ENCODE data around the gene CAMKK2. TPM values are rescaled to one million over a fixed set of nuclear protein-coding genes. Genes with fewer than 3 reads are reported as not detected.
"Not testable (repeated sequence)": the region's sequence is repeated elsewhere in the genome, so short reads cannot be mapped to it uniquely, and the experiment has no call there.

Gene CAMKK2
- total and polyA plus RNA-seq, 10 donors = 13.6 to 90.1 (median 63.3) TPM

DNA sequence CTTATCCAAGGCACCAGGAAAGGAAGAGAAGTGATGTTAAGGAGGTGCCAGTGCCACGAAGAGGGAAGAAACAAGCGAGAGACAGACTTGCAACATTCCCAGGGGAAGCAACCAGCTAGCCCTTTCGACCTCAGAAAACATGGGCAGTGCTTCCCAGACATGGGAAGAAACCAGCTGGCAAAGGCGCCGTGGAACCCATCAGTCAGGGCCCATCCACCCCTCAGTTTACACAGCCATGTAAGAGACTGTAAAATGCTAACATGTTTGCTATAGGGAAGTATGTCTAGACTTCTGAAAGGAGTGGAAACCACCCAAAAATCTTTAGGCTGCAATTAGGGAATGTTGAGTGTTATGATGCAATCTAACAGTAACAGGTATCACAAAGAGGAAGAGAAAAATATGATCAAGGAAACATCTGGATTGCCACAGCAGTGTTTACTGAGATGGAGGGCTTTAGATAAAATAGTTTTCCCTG lies 29.4 kb upstream of the CAMKK2 start:
- Histone ChIP-seq H3K36me3 (peaks cover 0 to 100% (median 83%) of the 10 kb centered on the region in 6 donors), H3K4me1 (peaks cover 0 to 18% (median 5%) of the 10 kb centered on the region in 6 donors), H3K4me3 (no peak overlapping the region), H3K27ac (no peak overlapping the region), H3K9me3 (no peaks in the 10 kb centered on the region), H3K27me3 (replicated peaks in 1 of 7) (no peaks in the 10 kb centered on the region)
- 42 to 68% (median 52%) methylated on average over 5 of the region's 5 CpGs for WGBS, 5 donors
- TF ChIP-seq, protein P1, sequence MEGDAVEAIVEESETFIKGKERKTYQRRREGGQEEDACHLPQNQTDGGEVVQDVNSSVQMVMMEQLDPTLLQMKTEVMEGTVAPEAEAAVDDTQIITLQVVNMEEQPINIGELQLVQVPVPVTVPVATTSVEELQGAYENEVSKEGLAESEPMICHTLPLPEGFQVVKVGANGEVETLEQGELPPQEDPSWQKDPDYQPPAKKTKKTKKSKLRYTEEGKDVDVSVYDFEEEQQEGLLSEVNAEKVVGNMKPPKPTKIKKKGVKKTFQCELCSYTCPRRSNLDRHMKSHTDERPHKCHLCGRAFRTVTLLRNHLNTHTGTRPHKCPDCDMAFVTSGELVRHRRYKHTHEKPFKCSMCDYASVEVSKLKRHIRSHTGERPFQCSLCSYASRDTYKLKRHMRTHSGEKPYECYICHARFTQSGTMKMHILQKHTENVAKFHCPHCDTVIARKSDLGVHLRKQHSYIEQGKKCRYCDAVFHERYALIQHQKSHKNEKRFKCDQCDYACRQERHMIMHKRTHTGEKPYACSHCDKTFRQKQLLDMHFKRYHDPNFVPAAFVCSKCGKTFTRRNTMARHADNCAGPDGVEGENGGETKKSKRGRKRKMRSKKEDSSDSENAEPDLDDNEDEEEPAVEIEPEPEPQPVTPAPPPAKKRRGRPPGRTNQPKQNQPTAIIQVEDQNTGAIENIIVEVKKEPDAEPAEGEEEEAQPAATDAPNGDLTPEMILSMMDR (IDR thresholded peaks at IDR 0.05 in 8 of 11, conservative IDR thresholded peaks at IDR 0.05 in 3 of 11) = no peak
- no peak for TF ChIP-seq POLR2AphosphoS5 (IDR thresholded peaks at IDR 0.05)
- TF ChIP-seq POLR2A (IDR thresholded peaks at IDR 0.05) = no peak
- DNase-seq = no peak
- intact Hi-C loops (cut with DNase I; ENCODE audit: low total_unique reads) = no loop called here

DNA sequence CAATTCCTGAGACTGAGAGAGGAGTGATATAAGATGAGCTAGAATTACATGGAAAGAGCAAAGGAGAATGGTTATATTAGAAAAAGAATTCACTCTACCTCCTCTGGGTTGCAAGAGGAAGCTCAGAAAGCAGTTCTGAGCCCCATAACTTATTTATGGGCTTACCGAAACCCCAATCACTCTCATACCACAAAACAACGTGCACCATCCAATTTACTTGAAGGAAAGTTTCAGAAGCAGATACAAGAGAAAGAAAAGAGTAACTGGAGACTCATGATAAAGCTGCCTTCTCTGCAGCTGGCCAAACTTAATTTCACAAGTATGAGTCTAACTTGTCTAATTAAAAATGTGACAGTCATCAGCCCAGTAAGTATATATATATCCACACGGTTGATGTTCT lies 27.4 kb upstream of the CAMKK2 start:
- TF ChIP-seq, protein P1 (IDR thresholded peaks at IDR 0.05 in 8 of 11, conservative IDR thresholded peaks at IDR 0.05 in 3 of 11) = no peak
- TF ChIP-seq POLR2AphosphoS5 (IDR thresholded peaks at IDR 0.05) (no peak), POLR2A (IDR thresholded peaks at IDR 0.05) (no peak)
- DNase-seq = no peak
- Histone ChIP-seq H3K4me3 (no peak overlapping the region), H3K36me3 (peaks cover 0 to 100% (median 81%) of the 10 kb centered on the region in 6 donors), H3K27ac (no peak overlapping the region), H3K27me3 (replicated peaks in 1 of 7) (no peaks in the 10 kb centered on the region), H3K9me3 (no peaks in the 10 kb centered on the region), H3K4me1 (peaks cover 0 to 18% (median 5%) of the 10 kb centered on the region in 6 donors)
- WGBS, 5 donors = 89 to 93% (median 90%) methylated on average over 3 of the region's 3 CpGs
- intact Hi-C loops (cut with DNase I; ENCODE audit: low total_unique reads) = no loop called here

DNA sequence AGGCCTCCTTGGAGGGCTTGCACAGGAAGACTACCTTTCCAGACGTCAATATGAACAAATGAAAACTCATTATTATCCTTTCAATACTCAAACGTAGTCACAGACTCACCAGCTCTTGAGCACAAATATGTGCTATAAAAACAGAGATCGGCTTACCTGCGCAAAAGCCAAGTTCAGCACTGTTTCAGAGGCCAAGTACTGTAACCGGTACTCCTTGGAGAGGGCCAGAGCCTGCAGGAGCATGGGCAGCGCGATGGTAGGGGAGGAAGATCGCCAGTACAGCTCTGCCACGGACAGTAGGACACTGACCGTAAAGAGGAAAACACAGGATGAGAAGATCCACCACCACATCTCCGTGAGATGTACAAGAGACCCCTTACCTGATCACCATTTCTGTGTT lies 21.6 kb upstream of the CAMKK2 start:
- H3K4me3 ChIP-seq = no peak overlapping the region
- H3K27me3 ChIP-seq (replicated peaks in 1 of 7) = no peaks in the 10 kb centered on the region
- peaks cover 0 to 20% (median 6%) of the 10 kb centered on the region in 6 donors for H3K4me1 ChIP-seq
- 92 to 98% (median 94%) methylated on average over 11 of the region's 11 CpGs for WGBS, 5 donors
- no peaks in the 10 kb centered on the region for H3K9me3 ChIP-seq
- peaks cover 0 to 90% (median 55%) of the 10 kb centered on the region in 6 donors for H3K36me3 ChIP-seq
- no peak for DNase-seq
- no peak for TF ChIP-seq POLR2AphosphoS5 (IDR thresholded peaks at IDR 0.05)
- TF ChIP-seq, protein P1 (IDR thresholded peaks at IDR 0.05 in 8 of 11, conservative IDR thresholded peaks at IDR 0.05 in 3 of 11) = no peak
- no peak for TF ChIP-seq POLR2A (IDR thresholded peaks at IDR 0.05)
- intact Hi-C loops (cut with DNase I; ENCODE audit: low total_unique reads) = no loop called here
- H3K27ac ChIP-seq = no peak overlapping the region

DNA sequence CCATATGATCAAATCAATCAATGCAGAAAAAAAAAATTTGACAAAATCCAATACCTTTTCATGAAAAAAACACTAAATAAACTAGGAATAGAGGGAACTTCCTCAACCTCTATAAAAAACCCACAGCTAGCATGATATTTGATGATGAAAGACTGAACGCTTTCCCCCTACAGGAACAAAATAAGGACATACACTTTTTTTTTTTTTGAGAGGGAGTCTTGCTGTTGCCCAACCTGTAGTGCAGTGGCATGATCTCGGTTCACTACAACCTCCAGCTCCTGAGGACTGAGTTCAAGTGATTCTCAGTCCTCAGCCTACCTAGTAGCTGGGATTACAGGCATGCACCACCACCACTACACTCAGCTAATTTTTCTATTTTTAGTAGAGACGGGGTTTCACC lies 17.9 kb upstream of the CAMKK2 start:
- Histone ChIP-seq H3K4me3 (no peak overlapping the region), H3K9me3 (no peaks in the 10 kb centered on the region), H3K27me3 (replicated peaks in 1 of 7) (no peaks in the 10 kb centered on the region), H3K4me1 (peaks cover 0 to 20% (median 6%) of the 10 kb centered on the region in 6 donors), H3K36me3 (peaks cover 3 to 89% (median 44%) of the 10 kb centered on the region in 6 donors), H3K27ac (peak overlapping the region in 3 of 8 donors; percentile 12 to 68 (median 26))
- no peak for TF ChIP-seq POLR2A (IDR thresholded peaks at IDR 0.05)
- TF ChIP-seq, protein P1 (IDR thresholded peaks at IDR 0.05 in 8 of 11, conservative IDR thresholded peaks at IDR 0.05 in 3 of 11) = no peak
- no peak for TF ChIP-seq POLR2AphosphoS5 (IDR thresholded peaks at IDR 0.05)
- DNase-seq = no peak
- intact Hi-C loops (cut with DNase I; ENCODE audit: low total_unique reads) = no loop called here
- WGBS, 5 donors = 62 to 89% (median 77%) methylated on average over 3 of the region's 3 CpGs

DNA sequence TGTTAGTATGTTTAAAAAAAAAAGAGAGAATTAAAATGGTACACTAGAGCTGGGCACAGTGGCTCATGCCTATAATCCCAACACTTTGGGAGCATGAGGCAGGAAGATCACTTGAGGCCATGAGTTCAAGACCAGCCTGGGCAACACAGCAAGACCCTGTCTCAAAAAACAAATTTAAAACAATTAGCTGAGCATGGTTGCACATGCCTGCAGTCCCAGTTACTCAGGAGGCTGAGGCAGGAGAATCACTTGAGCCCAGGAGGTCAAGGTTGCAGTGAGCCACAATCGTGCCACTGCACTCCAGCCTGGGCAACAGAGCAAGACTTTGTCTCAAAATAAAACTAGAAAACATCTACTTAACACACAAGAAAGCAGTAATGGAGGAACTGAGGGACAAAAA lies 13.7 kb upstream of the CAMKK2 start:
- H3K4me3 ChIP-seq; H3K27ac ChIP-seq; intact Hi-C loops (cut with DNase I; ENCODE audit: low total_unique reads); DNase-seq; H3K9me3 ChIP-seq; H3K27me3 ChIP-seq (replicated peaks in 1 of 7): not testable (repeated sequence)
- Histone ChIP-seq H3K4me1 (peaks cover 0 to 33% (median 16%) of the 10 kb centered on the region in 6 donors), H3K36me3 (peaks cover 6 to 70% (median 37%) of the 10 kb centered on the region in 6 donors)
- WGBS, 5 donors = 78 to 89% (median 82%) methylated on average over 1 of the region's 1 CpG

DNA sequence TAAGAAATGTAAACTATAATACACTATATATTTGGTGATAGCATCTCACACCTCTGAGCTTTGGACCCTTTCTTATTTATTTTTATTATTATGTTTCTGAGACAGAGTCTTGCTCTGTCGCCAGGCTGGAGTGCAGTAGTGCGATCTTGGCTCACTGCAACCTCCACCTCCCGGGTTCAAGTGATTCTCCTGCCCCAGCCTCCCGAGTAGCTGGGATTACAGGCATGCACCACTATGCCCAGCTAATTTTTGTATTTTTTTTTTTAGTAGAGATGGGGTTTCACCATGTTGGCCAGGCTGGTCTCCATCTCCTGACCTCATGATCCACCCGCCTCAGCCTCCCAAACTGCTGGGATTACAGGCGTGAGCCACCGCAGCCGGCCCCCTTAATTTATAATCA lies 10.9 kb upstream of the CAMKK2 start:
- H3K9me3 ChIP-seq; intact Hi-C loops (cut with DNase I; ENCODE audit: low total_unique reads); H3K27me3 ChIP-seq (replicated peaks in 1 of 7); H3K4me3 ChIP-seq; DNase-seq; H3K27ac ChIP-seq: not testable (repeated sequence)
- peaks cover 0 to 28% (median 11%) of the 10 kb centered on the region in 6 donors for H3K4me1 ChIP-seq
- WGBS, 5 donors = 95 to 98% (median 96%) methylated on average over 8 of the region's 8 CpGs
- peaks cover 6 to 53% (median 37%) of the 10 kb centered on the region in 6 donors for H3K36me3 ChIP-seq
